BJ (cell line): Measurements from ENCODE around the gene PCARE. TPM values are rescaled to one million over a fixed set of nuclear protein-coding genes. Genes with fewer than 3 reads are reported as not detected.

Experiments
- CTCF ChIA-PET: fragments of 350-600 bp; formaldehyde crosslinking; extraction: SDS; loops from one replicate; lab custom pipeline; 2021; ENCODE audit warnings: antibody characterized with exemption, inconsistent platforms; lab: Yijun Ruan, JAX
- POLR2A ChIA-PET: fragments of 300-600 bp; sonication (Branson Sonifier 250); formaldehyde crosslinking; extraction: SDS; loops from one replicate; lab custom pipeline; 2021; ENCODE audit warnings: antibody characterized with exemption; lab: Charles Lee
- DNase-seq: peaks from one replicate; pipeline ENCODE4 v3.0.0-alpha.2; 2011; ENCODE audit warnings: low read depth
- H3K27me3 ChIP-seq: 2 replicates; pipeline ENCODE4 v1.6.0; 2011; ENCODE audit warnings: low read length; ENCODE audit not compliant: control insufficient read depth, insufficient read depth
- H3K36me3 ChIP-seq: 2 replicates; pipeline ENCODE4 v1.5.1; 2011; ENCODE audit warnings: low read length; ENCODE audit not compliant: control insufficient read depth, insufficient read depth
- H3K4me3 ChIP-seq: 2 replicates; pipeline ENCODE4 v1.5.1; 2011; ENCODE audit warnings: low read depth, mild to moderate bottlenecking, control low read depth, low read length
- polyA plus RNA-seq: library from polyadenylated mRNA; depleted of rRNA; stranded (reverse); fragments of >200 nt; gene quantifications from 2 replicates; pipeline ENCODE4 v1.2.3, GENCODE V29; 2011
- TF ChIP-seq, protein P1 (sequence below): IDR thresholded peaks from 2 replicates; pipeline ENCODE4 v1.5.1; 2011; ENCODE audit warnings: low read depth, mild to moderate bottlenecking, control low read depth, inconsistent platforms, low read length, moderate library complexity; ENCODE audit not compliant: insufficient read depth

Gene PCARE
- polyA plus RNA-seq, 1 experiment = not detected

DNA sequence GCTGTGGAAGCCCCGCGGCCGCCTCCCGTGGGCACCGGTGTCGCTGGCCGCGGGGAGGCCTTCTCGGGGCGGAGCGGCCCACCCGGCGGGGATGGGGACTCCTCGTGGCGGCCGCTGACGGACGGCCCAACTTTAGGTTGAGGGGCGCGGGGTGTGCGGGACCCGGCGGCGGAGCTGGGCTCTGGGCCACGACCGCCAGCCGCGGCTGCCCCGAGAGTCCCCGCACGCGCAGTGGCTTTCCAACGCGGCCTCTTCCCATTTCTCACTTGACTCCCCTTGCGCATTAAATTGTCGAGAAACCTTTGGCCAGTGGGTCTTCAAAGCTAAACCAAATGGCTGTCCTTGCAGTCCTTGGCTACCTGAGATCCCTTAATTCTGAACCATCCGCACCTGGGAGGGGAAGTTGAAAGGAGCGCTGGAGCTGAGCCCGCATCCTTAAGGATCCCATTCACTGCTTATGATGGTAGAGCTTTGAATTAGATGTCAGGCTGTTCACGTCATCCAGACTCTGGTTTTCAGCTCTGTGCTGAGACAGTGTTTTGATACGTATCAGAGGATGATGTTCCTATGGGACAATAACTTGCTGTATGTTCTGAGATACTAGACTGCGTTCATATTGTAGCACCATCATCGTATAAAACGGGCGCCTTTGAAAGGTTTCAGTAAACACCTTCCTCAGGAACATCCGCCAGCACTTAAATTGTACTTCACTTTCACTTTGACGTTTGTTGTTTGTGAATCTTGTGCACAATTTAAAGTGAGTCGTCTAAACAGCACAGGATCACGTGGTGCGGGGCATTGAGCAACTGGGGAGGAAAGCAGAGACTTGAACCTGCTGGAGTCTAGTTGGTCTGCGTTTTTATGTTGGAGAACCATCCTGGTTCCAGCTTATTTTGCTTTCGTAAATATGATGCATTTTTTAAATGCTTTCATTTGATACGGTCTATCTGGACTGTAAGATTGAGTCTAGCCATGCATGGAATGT lies 41.8 kb upstream of the PCARE start:
- ChIA-PET POLR2A (interaction anchor here (0.6 to 1.1 kb wide), 2 partner anchors 52 to 1032 kb away, joined by 3 to 5 read pairs; no protein-coding TSS in a partner anchor), CTCF (interaction anchor here (1.2 to 1.9 kb wide), 2 partner anchors 9 to 14 kb away, joined by 4 to 6 read pairs; no protein-coding TSS in a partner anchor)

DNA sequence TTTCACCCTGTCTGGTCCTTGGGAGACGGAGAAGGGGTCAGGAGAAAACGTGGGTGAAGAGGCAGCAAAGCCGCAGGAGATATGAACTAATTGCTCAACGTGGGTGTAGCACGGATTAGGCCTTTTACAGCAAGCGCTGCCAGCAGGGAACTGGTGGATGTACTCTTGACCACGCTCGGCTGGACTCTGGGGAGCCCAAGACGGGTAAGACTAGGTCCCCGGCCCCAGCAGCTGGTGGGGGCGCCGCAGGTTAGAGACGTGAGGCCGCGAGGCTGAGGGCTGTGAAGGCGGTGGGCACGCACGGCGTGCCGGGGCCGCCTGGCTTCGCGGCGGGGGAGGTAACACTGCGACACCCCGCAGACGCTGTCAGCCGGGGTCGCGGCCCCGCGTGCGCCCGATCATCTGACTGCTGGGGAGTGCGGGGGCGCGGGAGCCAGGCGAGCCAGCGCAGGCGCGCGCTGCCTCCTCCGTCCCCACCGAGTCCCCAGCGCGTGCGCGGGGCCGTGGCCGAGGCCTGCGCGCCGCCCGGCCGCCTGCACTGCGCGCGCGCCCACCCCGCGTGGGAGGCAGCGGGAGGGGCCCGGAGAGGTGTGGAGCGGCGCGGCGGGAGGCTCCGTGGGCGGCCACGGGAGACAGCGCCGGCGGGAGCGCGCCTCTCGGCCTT lies 40.8 kb upstream of the PCARE start, which contains the start of gene CLIP4:
CLIP4 (plus strand) TSS at position 470 of the 664 bp plus-strand sequence. CDS start 5,974 bp downstream, outside the sequence.
- ChIA-PET CTCF (interaction anchor here (1.2 to 1.3 kb wide), 2 partner anchors 15 to 51 kb away, joined by 4 read pairs; no protein-coding TSS in a partner anchor), POLR2A (interaction anchor here (0.6 kb wide), 1 partner anchor 1033 kb away, joined by 5 read pairs; no protein-coding TSS in a partner anchor)
- TF ChIP-seq, protein P1, sequence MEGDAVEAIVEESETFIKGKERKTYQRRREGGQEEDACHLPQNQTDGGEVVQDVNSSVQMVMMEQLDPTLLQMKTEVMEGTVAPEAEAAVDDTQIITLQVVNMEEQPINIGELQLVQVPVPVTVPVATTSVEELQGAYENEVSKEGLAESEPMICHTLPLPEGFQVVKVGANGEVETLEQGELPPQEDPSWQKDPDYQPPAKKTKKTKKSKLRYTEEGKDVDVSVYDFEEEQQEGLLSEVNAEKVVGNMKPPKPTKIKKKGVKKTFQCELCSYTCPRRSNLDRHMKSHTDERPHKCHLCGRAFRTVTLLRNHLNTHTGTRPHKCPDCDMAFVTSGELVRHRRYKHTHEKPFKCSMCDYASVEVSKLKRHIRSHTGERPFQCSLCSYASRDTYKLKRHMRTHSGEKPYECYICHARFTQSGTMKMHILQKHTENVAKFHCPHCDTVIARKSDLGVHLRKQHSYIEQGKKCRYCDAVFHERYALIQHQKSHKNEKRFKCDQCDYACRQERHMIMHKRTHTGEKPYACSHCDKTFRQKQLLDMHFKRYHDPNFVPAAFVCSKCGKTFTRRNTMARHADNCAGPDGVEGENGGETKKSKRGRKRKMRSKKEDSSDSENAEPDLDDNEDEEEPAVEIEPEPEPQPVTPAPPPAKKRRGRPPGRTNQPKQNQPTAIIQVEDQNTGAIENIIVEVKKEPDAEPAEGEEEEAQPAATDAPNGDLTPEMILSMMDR = no peak
- peak within 1 kb of the TSS; percentile 48 for H3K4me3 ChIP-seq
- no peak for DNase-seq
- no peaks in the 10 kb centered on the region for H3K36me3 ChIP-seq
- no peaks in the 10 kb centered on the region for H3K27me3 ChIP-seq

More for the DNA sequence above, 41.8 kb upstream of the PCARE start:
- peak; percentile 76 for DNase-seq
- H3K27me3 ChIP-seq = no peaks in the 10 kb centered on the region
- TF ChIP-seq, protein P1 = no peak
- no peaks in the 10 kb centered on the region for H3K36me3 ChIP-seq
- peak overlapping the region; percentile 48 for H3K4me3 ChIP-seq

DNA sequence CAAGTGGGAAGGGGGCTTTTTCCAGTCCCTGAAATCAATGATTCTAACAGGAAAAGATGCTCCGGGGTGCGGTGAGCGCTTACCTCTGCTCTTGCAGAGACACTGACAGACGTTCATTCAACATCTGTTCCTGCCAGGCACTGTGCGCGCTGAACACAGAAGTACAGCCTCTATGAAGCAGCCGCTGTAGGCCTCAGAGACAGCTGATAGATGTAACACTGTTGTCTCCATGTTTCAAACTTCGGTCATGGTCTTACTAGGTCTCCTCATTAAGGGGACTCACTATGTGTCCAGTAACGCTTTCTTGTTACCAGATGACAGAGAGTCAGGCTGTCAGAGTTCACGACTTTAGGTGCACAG lies 40.2 kb upstream of the PCARE start:
- ChIA-PET POLR2A (no interaction called here), CTCF (interaction anchor here (1.3 kb wide), 1 partner anchor 51 kb away, joined by 4 read pairs; no protein-coding TSS in a partner anchor)
- no peak for DNase-seq
- TF ChIP-seq, protein P1 = no peak
- H3K4me3 ChIP-seq = peak overlapping the region; percentile 48
- H3K27me3 ChIP-seq = no peaks in the 10 kb centered on the region
- H3K36me3 ChIP-seq = no peaks in the 10 kb centered on the region

DNA sequence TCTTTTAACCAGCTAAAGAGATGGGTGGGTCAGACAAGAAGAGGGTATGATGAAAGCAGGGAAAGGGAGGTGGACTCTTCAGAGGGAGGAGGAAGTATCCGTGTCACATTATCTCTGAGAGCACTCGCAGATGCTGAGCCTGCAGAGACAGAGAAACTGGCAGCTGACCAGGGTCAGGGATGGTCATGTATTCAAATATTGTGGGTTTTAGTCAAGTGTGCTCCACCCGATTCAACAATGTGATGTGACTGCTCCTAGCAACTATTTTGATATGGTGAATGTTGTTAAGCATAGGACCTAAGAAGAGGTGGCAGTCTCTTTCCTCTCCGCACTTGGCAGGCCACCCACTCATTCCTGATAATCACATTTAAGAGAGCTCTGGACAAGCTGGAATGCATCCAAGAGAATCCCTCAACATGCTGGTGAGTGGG lies 39.6 kb upstream of the PCARE start:
- DNase-seq = peak; percentile 81
- H3K27me3 ChIP-seq = no peaks in the 10 kb centered on the region
- no peaks in the 10 kb centered on the region for H3K36me3 ChIP-seq
- H3K4me3 ChIP-seq = no peak overlapping the region
- TF ChIP-seq, protein P1 = no peak
- ChIA-PET CTCF (interaction anchor here (1.3 kb wide), 1 partner anchor 50 kb away, joined by 4 read pairs; no protein-coding TSS in a partner anchor), POLR2A (no interaction called here)
